Subcutaneous abdominal adipose tissue (tissue), 5 donors: ENCODE results near the gene CMTR2.
"Not testable (repeated sequence)": the region's sequence is repeated elsewhere in the genome, so short reads cannot be mapped to it uniquely, and the experiment has no call there.

Experiments
- H3K27ac ChIP-seq: one replicate; pipeline ENCODE4 v1.7.0; 2013; ENCODE audit warnings: low read depth, mild to moderate bottlenecking, inconsistent platforms, low read length, moderate library complexity
- H3K27me3 ChIP-seq, 5 donors: one replicate each; pipeline ENCODE4 v1.7.0; 2013; ENCODE audit warnings: low read length in 5 of 5, inconsistent platforms in 1 of 5; ENCODE audit not compliant: control insufficient read depth in 5 of 5, insufficient read depth in 4 of 5
- H3K36me3 ChIP-seq, 5 donors: one replicate each; pipeline ENCODE4 v1.7.0; 2013; ENCODE audit warnings: low read length in 5 of 5; ENCODE audit not compliant: control insufficient read depth in 5 of 5, insufficient read depth in 5 of 5
- H3K4me1 ChIP-seq, 5 donors: one replicate each; pipeline ENCODE4 v1.7.0; 2013; ENCODE audit warnings: low read length in 5 of 5, mild to moderate bottlenecking in 3 of 5, moderate library complexity in 1 of 5; ENCODE audit not compliant: control insufficient read depth in 5 of 5, insufficient read depth in 5 of 5
- H3K4me3 ChIP-seq, 5 donors: one replicate each; pipeline ENCODE4 v1.7.0; 2013; ENCODE audit warnings: low read length in 5 of 5, low read depth in 1 of 5
- H3K9ac ChIP-seq, 5 donors: one replicate each; pipeline ENCODE4 v1.7.0; 2013; ENCODE audit warnings: low read length in 5 of 5, mild to moderate bottlenecking in 4 of 5, moderate library complexity in 3 of 5
- H3K9me3 ChIP-seq, 5 donors: one replicate each; pipeline ENCODE4 v1.7.0; 2013; ENCODE audit warnings: low read length in 5 of 5; ENCODE audit not compliant: control insufficient read depth in 5 of 5
- donor health status: healthy.
- donor health status: healthy.
- donor health status: healthy.
- donor health status: healthy.
- donor health status: healthy.

Gene CMTR2, protein sequence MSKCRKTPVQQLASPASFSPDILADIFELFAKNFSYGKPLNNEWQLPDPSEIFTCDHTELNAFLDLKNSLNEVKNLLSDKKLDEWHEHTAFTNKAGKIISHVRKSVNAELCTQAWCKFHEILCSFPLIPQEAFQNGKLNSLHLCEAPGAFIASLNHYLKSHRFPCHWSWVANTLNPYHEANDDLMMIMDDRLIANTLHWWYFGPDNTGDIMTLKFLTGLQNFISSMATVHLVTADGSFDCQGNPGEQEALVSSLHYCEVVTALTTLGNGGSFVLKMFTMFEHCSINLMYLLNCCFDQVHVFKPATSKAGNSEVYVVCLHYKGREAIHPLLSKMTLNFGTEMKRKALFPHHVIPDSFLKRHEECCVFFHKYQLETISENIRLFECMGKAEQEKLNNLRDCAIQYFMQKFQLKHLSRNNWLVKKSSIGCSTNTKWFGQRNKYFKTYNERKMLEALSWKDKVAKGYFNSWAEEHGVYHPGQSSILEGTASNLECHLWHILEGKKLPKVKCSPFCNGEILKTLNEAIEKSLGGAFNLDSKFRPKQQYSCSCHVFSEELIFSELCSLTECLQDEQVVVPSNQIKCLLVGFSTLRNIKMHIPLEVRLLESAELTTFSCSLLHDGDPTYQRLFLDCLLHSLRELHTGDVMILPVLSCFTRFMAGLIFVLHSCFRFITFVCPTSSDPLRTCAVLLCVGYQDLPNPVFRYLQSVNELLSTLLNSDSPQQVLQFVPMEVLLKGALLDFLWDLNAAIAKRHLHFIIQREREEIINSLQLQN

DNA sequence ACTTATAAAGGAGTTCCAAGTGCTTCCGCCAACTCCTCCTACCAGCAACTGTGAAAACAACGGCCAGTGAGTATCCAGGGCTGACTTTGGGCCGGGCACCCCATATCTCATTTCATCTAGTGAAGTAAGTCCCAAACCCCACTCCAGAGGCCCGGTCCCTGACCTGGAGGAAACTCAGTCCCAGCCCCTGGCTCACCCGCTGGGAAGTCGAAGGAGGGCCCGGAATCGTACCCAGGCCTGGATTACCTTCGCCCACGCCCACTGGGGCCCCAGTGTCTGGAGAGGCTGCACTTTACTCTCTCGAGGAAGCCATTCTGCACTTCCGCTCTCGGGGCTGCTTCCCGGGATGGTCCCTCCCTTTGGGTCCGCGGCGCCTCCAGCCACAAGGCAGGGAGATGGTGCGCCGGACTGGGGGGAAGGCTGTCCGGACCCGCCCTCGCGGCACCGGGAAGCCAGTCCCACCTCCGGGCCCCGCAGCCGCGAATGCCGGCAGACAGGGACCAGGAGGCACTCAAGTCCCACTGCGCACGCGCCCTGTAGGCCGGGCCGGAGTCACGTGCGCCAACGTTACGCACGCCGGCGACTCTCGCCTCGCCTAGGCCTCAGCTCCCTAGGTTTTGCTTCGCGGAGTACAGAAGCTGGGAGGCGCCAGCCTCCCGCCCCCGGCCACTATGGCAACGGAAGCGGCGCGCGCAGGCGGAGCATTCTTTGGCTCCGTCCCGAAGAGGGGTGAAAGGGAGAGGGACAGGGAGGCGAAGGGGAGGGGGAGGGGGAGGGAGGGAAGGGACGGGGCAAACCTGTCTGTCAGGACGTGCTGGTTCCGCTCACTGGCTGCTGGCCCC lies at the start of gene CMTR2:
CMTR2 (minus strand) TSS at position 513 of the 842 bp plus-strand sequence. CDS start 3,482 bp downstream, outside the sequence.
- Histone ChIP-seq H3K27me3 (peaks cover 0 to 2% (median 0%) of the 10 kb centered on the region in 5 donors), H3K4me3 (peak within 1 kb of the TSS; percentile 83 to 91 (median 87)), H3K36me3 (peaks cover 15 to 29% (median 19%) of the 10 kb centered on the region in 5 donors), H3K9me3 (no peaks in the 10 kb centered on the region), H3K27ac (peak within 1 kb of the TSS; percentile 87), H3K9ac (peak within 1 kb of the TSS; percentile 66 to 97 (median 91)), H3K4me1 (peaks cover 3 to 20% (median 16%) of the 10 kb centered on the region in 5 donors)

DNA sequence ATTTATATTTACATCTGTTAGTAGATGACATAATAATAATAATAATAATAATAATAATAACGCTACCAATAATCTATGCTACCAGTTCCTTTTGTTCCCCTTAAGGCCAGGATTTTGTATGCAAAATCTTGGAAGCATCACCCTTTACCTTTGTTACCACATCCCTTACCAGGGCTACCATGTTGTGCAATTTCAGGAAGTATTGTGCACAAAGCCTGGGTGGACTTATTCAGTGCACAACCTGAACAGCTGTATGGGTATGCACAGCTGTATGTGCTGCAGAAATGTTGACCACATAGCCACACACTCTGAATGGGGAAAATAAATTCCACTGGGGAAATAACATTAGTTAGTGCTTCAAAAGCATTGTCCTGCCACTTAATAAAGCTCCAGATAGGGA lies 49.4 kb upstream of the CMTR2 start:
- no peaks in the 10 kb centered on the region for H3K4me1 ChIP-seq
- H3K4me3 ChIP-seq, result no peak overlapping the region
- no peak overlapping the region for H3K27ac ChIP-seq
- H3K36me3 ChIP-seq, result no peaks in the 10 kb centered on the region
- H3K27me3 ChIP-seq, result peaks cover 0 to 8% (median 5%) of the 10 kb centered on the region in 5 donors
- peaks cover 0 to 3% (median 0%) of the 10 kb centered on the region in 5 donors for H3K9me3 ChIP-seq
- H3K9ac ChIP-seq, result no peak overlapping the region

DNA sequence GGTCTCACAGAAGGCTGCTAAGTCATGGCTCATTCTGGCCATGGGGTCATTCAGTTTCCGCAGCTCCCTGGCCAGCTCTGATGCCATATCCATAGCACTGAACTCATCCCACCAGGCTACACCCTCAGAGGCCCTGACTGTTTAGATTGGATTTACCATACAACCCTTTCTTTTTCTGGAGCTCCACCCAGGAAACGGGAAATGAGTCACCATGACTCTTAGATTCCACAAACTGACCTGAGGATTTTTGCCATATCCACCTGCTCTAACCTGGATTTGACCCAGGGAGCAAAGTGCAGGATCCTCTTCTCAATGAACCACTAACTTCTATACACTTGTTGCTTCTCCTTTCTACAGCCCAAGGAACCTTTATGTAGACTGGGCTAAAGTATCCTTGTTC lies 49.0 kb upstream of the CMTR2 start:
- Histone ChIP-seq H3K4me3 (no peak overlapping the region), H3K27me3 (peaks cover 0 to 8% (median 5%) of the 10 kb centered on the region in 5 donors), H3K36me3 (no peaks in the 10 kb centered on the region), H3K4me1 (no peaks in the 10 kb centered on the region), H3K27ac (no peak overlapping the region), H3K9me3 (peaks cover 0 to 3% (median 0%) of the 10 kb centered on the region in 5 donors), H3K9ac (no peak overlapping the region)

DNA sequence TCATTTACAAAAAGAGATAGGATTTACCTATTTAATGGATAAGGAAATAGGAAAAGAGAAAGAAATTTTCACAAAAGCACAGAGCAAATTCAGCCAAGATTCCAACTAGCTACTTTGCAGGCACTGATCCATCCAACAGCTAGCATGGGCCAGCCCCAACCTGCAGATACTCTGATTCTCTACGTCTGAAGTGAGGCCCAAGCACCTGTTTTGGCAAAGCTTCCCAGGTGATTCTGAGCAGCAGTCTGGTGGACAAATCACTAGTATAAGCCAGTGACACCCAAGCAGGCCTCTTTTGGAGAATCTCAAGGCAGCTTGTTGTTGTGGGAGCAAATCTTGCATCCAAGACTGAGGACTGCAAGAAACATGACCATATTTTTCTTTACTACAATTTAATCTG lies 48.4 kb upstream of the CMTR2 start:
- Histone ChIP-seq H3K27ac (no peak overlapping the region), H3K4me3 (no peak overlapping the region)

DNA sequence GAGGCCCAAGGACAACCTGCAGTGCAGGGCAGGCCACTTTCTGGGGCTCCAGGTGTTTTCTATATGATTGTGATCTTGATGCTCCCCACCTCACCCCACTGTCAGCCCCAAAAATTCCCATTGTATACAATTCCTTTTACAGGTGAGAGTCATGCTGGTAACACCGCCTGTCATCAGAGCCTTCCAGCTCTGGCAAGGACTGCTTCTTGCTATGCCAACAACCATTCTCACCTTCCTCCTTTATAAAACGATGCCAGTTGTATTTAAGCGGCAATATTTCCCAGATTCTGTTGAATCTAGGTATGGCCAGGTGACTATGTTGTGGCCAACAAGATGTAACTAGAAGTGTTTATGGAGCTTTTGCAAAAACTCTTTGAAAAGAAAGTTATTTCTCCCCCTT lies 38.9 kb upstream of the CMTR2 start:
- no peaks in the 10 kb centered on the region for H3K27me3 ChIP-seq
- peaks cover 0 to 7% (median 5%) of the 10 kb centered on the region in 5 donors for H3K9me3 ChIP-seq
- no peak overlapping the region for H3K27ac ChIP-seq
- H3K4me1 ChIP-seq, result no peaks in the 10 kb centered on the region
- H3K4me3 ChIP-seq, result no peak overlapping the region
- H3K9ac ChIP-seq, result no peak overlapping the region
- no peaks in the 10 kb centered on the region for H3K36me3 ChIP-seq

More for the DNA sequence above, 48.4 kb upstream of the CMTR2 start:
- H3K9ac ChIP-seq, result no peak overlapping the region
- peaks cover 0 to 8% (median 5%) of the 10 kb centered on the region in 5 donors for H3K27me3 ChIP-seq
- no peaks in the 10 kb centered on the region for H3K4me1 ChIP-seq
- no peaks in the 10 kb centered on the region for H3K36me3 ChIP-seq
- H3K9me3 ChIP-seq, result peaks cover 0 to 3% (median 0%) of the 10 kb centered on the region in 5 donors

DNA sequence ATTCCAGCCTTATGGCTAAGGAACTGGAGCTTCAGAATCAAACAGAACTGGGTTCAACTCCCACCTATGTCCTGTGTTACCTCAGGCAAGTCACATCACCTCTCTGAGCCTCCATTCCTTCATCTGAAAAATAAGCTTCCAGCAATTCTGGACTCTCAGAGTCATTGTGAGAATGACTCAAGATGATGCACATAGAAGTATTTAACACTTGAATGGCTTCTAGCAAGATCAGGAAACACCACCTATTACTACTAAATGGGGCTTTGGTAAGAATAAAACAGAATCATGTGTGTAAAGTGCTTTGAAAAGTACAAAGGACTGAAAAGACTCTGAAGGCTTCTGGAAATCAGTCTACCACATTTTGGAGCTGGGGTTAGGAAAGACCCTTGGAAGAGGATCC lies 38.5 kb upstream of the CMTR2 start:
- H3K9me3 ChIP-seq, result peaks cover 0 to 7% (median 5%) of the 10 kb centered on the region in 5 donors
- H3K4me3 ChIP-seq, result no peak overlapping the region
- no peaks in the 10 kb centered on the region for H3K4me1 ChIP-seq
- H3K27me3 ChIP-seq, result no peaks in the 10 kb centered on the region
- H3K27ac ChIP-seq, result no peak overlapping the region
- no peaks in the 10 kb centered on the region for H3K36me3 ChIP-seq
- no peak overlapping the region for H3K9ac ChIP-seq

DNA sequence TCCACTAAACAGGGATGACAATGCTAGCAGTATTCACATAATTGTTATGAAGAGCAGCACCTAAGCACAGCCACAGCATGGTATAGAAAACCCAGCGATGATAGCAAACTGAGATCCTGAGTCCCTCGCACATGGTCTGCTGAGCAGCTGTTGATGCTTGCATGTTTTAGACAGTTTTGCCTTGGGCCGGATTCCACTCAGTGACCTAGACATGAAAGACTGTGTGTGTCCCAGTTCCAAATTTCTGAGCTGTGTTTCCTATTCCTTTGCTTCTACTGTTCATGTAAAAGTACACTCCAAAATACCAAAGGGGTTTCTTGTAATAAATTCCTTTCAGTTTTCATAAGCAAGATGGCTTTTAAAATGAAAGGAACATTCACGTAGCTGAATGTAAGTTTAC lies 30.8 kb upstream of the CMTR2 start:
- H3K36me3 ChIP-seq, result no peaks in the 10 kb centered on the region
- peaks cover 0 to under 1% (median 0%) of the 10 kb centered on the region in 5 donors for H3K9me3 ChIP-seq
- H3K27ac ChIP-seq, result no peak overlapping the region
- H3K9ac ChIP-seq, result no peak overlapping the region
- no peaks in the 10 kb centered on the region for H3K4me1 ChIP-seq
- H3K27me3 ChIP-seq, result peaks cover 0 to 5% (median 0%) of the 10 kb centered on the region in 5 donors
- H3K4me3 ChIP-seq, result no peak overlapping the region

DNA sequence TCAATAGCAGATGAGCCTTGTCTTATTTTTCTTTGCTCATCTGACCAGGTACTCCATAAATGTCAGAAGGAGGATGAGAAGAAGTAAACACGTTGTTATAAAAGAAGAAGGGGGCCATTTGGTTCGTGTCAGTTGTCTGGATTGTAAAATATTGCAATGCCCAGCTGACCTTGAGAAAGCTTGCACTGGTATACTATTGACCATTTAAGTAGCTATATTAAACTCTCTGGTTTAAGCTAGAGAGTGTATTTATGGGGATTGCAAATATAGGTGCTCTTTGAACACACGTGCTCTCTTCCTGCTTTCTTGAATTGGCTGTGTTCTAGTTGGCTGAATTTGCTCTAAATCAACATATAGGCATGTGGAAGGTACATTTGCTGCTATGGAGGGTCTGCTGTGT lies 26.1 kb upstream of the CMTR2 start:
- H3K36me3 ChIP-seq, result no peaks in the 10 kb centered on the region
- H3K27me3 ChIP-seq, result peaks cover 0 to 4% (median 0%) of the 10 kb centered on the region in 5 donors
- no peaks in the 10 kb centered on the region for H3K4me1 ChIP-seq
- H3K9me3 ChIP-seq, result no peaks in the 10 kb centered on the region
- H3K4me3 ChIP-seq, result no peak overlapping the region
- no peak overlapping the region for H3K27ac ChIP-seq
- no peak overlapping the region for H3K9ac ChIP-seq

DNA sequence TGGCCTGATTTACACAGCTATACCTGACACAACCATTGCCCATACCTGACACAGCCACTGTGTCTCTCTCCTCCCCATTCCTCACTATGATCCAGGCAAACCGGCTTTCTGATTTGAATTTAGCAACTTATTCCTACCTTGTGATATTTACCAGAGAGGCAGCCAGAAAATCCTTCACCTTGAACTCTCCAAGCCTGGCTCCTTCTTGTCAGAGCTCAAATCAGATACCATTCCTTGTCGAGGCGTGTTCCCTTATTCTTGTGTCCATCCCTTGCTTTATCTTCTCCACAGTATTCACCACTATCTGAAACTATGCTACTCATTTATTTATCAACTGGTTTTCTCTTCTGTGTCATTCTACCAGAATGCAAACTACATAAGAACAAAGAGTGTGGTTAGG lies 24.4 kb upstream of the CMTR2 start:
- H3K4me3 ChIP-seq, H3K9me3 ChIP-seq, H3K4me1 ChIP-seq, H3K27me3 ChIP-seq, H3K27ac ChIP-seq, H3K9ac ChIP-seq, H3K36me3 ChIP-seq: not testable (repeated sequence)
